WTC11 (cell line): ENCODE measurements around the gene CAND2. TPM values are rescaled to one million over a fixed set of nuclear protein-coding genes. Genes with fewer than 3 reads are reported as not detected.

Experiments
- ATAC-seq: fragments of 200-7000 bp; cut with Tn5 transposase; 2 replicates; pipeline ENCODE4 v1.10.0; 2021; ENCODE audit warnings: mild to moderate bottlenecking, moderate library complexity
- CTCF ChIA-PET: fragments of 300-600 bp; sonication (Branson Sonifier 250); formaldehyde crosslinking; loops from one replicate; lab custom pipeline; 2021; ENCODE audit warnings: antibody characterized with exemption; lab: Charles Lee
- POLR2A ChIA-PET: fragments of 350-600 bp; sonication (Branson Sonifier 250); formaldehyde crosslinking; loops from one replicate; lab custom pipeline; 2021; ENCODE audit warnings: antibody characterized with exemption; lab: Charles Lee
- DNase-seq: peaks from one replicate; pipeline ENCODE4 v3.0.0; 2021; ENCODE audit warnings: low spot score
- H3K27ac Mint-ChIP-seq: 2 replicates; pipeline ENCODE4 v1.8.0; 2021; ENCODE audit warnings: mixed read lengths
- H3K27me3 Mint-ChIP-seq: 2 replicates; pipeline ENCODE4 v1.8.0; 2021; ENCODE audit warnings: low read depth, mild to moderate bottlenecking, moderate library complexity, mixed read lengths
- H3K36me3 Mint-ChIP-seq: 2 replicates; pipeline ENCODE4 v1.8.0; 2021; ENCODE audit warnings: mixed read lengths
- H3K4me1 Mint-ChIP-seq: 2 replicates; pipeline ENCODE4 v1.8.0; 2022; ENCODE audit warnings: mixed read lengths
- H3K4me3 Mint-ChIP-seq: 2 replicates; pipeline ENCODE4 v1.8.0; 2021; ENCODE audit warnings: mild to moderate bottlenecking, moderate library complexity, mixed read lengths
- H3K9me3 Mint-ChIP-seq: 2 replicates; pipeline ENCODE4 v1.8.0; 2021; ENCODE audit warnings: mixed read lengths
- ATF3 ChIP-seq: sonication (generic); formaldehyde crosslinking; conservative IDR thresholded peaks from 2 replicates; pipeline ENCODE4 v1.8.1; 2022; ENCODE audit warnings: mild to moderate bottlenecking, missing genetic modification reagents
- CDX4 ChIP-seq: fragments of 250-450 bp; sonication (Bioruptor Pico); IDR thresholded peaks from 2 replicates; pipeline ENCODE4 v1.9.0; 2021; ENCODE audit warnings: moderate library complexity, mild to moderate bottlenecking, inconsistent platforms, borderline replicate concordance
- E2F1 ChIP-seq: sonication (generic); formaldehyde crosslinking; IDR thresholded peaks from 2 replicates; pipeline ENCODE4 v1.8.0; 2022; ENCODE audit warnings: mild to moderate bottlenecking, missing genetic modification reagents
- ESRRA ChIP-seq: sonication (generic); formaldehyde crosslinking; IDR thresholded peaks from 2 replicates; pipeline ENCODE4 v1.8.1; 2022; ENCODE audit warnings: mild to moderate bottlenecking, missing genetic modification reagents, borderline replicate concordance
- ETV6 ChIP-seq: sonication (generic); formaldehyde crosslinking; IDR thresholded peaks from 2 replicates; pipeline ENCODE4 v1.8.1; 2022; ENCODE audit warnings: mild to moderate bottlenecking, missing genetic modification reagents
- FOXP1 ChIP-seq: sonication (generic); formaldehyde crosslinking; IDR thresholded peaks from 2 replicates; pipeline ENCODE4 v1.8.0; 2022; ENCODE audit warnings: missing genetic modification reagents, mild to moderate bottlenecking, moderate library complexity, borderline replicate concordance
- GTF2I ChIP-seq: fragments of 250-450 bp; sonication (Bioruptor Pico); conservative IDR thresholded peaks from 2 replicates; pipeline ENCODE4 v1.4.0; 2021; ENCODE audit warnings: mild to moderate bottlenecking
- HMGA2 ChIP-seq: fragments of 250-450 bp; sonication (Bioruptor Pico); IDR thresholded peaks from 2 replicates; pipeline ENCODE4 v1.4.0; 2021; ENCODE audit warnings: mild to moderate bottlenecking, moderate library complexity
- IRF2 ChIP-seq: sonication (generic); formaldehyde crosslinking; IDR thresholded peaks from 2 replicates; pipeline ENCODE4 v1.8.0; 2022; ENCODE audit warnings: low read depth, missing genetic modification reagents, borderline replicate concordance
- TEAD1 ChIP-seq: sonication (generic); formaldehyde crosslinking; IDR thresholded peaks from 2 replicates; pipeline ENCODE4 v1.8.0; 2022; ENCODE audit warnings: mild to moderate bottlenecking, missing genetic modification reagents
- ZNF121 ChIP-seq: sonication (generic); formaldehyde crosslinking; IDR thresholded peaks from 2 replicates; pipeline ENCODE4 v1.8.0; 2023; ENCODE audit warnings: missing genetic modification reagents
- ZNF317 ChIP-seq: sonication (generic); formaldehyde crosslinking; IDR thresholded peaks from 2 replicates; pipeline ENCODE4 v1.8.1; 2023; ENCODE audit warnings: low read depth, mild to moderate bottlenecking, moderate library complexity, missing genetic modification reagents, borderline replicate concordance
- ZNF396 ChIP-seq: fragments of 250-450 bp; sonication (Bioruptor Pico); IDR thresholded peaks from 2 replicates; pipeline ENCODE4 v1.8.0; 2021; ENCODE audit warnings: mild to moderate bottlenecking, moderate library complexity, borderline replicate concordance
- ZNF671 ChIP-seq: fragments of 250-450 bp; sonication (Bioruptor Pico); IDR thresholded peaks from 2 replicates; pipeline ENCODE4 v1.8.0; 2021; ENCODE audit warnings: mild to moderate bottlenecking
- total RNA-seq: library from RNA; stranded (reverse); gene quantifications from 3 replicates; pipeline ENCODE4 v1.2.3, GENCODE V29; 2021
- TF ChIP-seq, protein P1 (sequence below): fragments of 250-450 bp; sonication (Bioruptor Pico); IDR thresholded peaks from 2 replicates; pipeline ENCODE4 v1.9.0; 2021; ENCODE audit warnings: mild to moderate bottlenecking, borderline replicate concordance
- TF ChIP-seq, protein P2 (sequence below): sonication (generic); formaldehyde crosslinking; IDR thresholded peaks from 2 replicates; pipeline ENCODE4 v1.8.1; 2023; ENCODE audit warnings: mild to moderate bottlenecking, moderate library complexity, missing genetic modification reagents
- TF ChIP-seq, protein P3 (sequence below): fragments of 250-450 bp; sonication (Bioruptor Pico); IDR thresholded peaks from 2 replicates; pipeline ENCODE4 v2.1.2; 2022; ENCODE audit warnings: mild to moderate bottlenecking, moderate library complexity
- TF ChIP-seq, protein P4 (sequence below): fragments of 250-450 bp; sonication (Bioruptor Pico); IDR thresholded peaks from 2 replicates; pipeline ENCODE4 v1.9.0; 2021; ENCODE audit warnings: mild to moderate bottlenecking

The CAND2 gene
- total RNA-seq, 1 experiment from 2014 or later: 15.4 TPM

DNA sequence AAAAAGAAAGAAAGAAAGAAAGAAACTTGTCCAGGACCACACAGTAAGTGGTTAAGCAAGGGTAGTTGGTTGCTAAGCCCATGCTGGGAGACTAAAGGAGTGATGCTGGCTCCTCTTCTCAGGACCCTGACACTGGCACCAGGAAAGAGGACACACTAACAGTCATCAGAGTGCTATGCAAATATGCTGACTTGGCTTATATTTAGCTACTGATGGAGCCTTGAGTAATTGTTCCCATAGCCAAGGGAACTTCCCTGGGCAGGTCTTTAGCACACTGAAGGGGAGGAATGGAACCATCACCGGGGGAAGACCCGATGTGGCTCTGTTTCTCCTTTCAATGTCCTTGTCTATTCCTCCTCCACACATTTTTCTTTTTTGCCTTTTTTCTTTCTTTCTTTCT, 43.7 kb upstream of the CAND2 start:
- CTCF ChIA-PET: no interaction called here

GRCh38 chr3:12753275-12754028, 43.0 kb upstream of the CAND2 start:
- H3K27ac Mint-ChIP-seq: no peak overlapping the region
- H3K27me3 Mint-ChIP-seq: no peaks in the 10 kb centered on the region; the same call in 1 of the 2 replicates
- no peak for ATAC-seq
- no peak for DNase-seq
- CTCF ChIA-PET: interaction anchor here (1.2 to 1.5 kb wide), 2 partner anchors 70 to 619 kb away, joined by 3 read pairs; no protein-coding TSS in a partner anchor
- no peaks in the 10 kb centered on the region for H3K9me3 Mint-ChIP-seq
- POLR2A ChIA-PET: interaction anchor here (0.7 kb wide), 1 partner anchor 324 kb away, joined by 3 read pairs; no protein-coding TSS in a partner anchor
- H3K4me3 Mint-ChIP-seq: no peak overlapping the region
- peaks cover 2% of the 10 kb centered on the region; the same call in 1 of the 2 replicates for H3K4me1 Mint-ChIP-seq
- H3K36me3 Mint-ChIP-seq: no peaks in the 10 kb centered on the region
- TF ChIP-seq CDX4 (CRISPR knock-in tag) (no peak), ATF3 (CRISPR knock-in tag) (no peak), ZNF671 (CRISPR knock-in tag) (no peak), TEAD1 (CRISPR knock-in tag) (no peak), IRF2 (CRISPR knock-in tag) (no peak)
- TF ChIP-seq, protein P1, sequence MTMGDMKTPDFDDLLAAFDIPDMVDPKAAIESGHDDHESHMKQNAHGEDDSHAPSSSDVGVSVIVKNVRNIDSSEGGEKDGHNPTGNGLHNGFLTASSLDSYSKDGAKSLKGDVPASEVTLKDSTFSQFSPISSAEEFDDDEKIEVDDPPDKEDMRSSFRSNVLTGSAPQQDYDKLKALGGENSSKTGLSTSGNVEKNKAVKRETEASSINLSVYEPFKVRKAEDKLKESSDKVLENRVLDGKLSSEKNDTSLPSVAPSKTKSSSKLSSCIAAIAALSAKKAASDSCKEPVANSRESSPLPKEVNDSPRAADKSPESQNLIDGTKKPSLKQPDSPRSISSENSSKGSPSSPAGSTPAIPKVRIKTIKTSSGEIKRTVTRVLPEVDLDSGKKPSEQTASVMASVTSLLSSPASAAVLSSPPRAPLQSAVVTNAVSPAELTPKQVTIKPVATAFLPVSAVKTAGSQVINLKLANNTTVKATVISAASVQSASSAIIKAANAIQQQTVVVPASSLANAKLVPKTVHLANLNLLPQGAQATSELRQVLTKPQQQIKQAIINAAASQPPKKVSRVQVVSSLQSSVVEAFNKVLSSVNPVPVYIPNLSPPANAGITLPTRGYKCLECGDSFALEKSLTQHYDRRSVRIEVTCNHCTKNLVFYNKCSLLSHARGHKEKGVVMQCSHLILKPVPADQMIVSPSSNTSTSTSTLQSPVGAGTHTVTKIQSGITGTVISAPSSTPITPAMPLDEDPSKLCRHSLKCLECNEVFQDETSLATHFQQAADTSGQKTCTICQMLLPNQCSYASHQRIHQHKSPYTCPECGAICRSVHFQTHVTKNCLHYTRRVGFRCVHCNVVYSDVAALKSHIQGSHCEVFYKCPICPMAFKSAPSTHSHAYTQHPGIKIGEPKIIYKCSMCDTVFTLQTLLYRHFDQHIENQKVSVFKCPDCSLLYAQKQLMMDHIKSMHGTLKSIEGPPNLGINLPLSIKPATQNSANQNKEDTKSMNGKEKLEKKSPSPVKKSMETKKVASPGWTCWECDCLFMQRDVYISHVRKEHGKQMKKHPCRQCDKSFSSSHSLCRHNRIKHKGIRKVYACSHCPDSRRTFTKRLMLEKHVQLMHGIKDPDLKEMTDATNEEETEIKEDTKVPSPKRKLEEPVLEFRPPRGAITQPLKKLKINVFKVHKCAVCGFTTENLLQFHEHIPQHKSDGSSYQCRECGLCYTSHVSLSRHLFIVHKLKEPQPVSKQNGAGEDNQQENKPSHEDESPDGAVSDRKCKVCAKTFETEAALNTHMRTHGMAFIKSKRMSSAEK: no peak
- TF ChIP-seq, protein P2, sequence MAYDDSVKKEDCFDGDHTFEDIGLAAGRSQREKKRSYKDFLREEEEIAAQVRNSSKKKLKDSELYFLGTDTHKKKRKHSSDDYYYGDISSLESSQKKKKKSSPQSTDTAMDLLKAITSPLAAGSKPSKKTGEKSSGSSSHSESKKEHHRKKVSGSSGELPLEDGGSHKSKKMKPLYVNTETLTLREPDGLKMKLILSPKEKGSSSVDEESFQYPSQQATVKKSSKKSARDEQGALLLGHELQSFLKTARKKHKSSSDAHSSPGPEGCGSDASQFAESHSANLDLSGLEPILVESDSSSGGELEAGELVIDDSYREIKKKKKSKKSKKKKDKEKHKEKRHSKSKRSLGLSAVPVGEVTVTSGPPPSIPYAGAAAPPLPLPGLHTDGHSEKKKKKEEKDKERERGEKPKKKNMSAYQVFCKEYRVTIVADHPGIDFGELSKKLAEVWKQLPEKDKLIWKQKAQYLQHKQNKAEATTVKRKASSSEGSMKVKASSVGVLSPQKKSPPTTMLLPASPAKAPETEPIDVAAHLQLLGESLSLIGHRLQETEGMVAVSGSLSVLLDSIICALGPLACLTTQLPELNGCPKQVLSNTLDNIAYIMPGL (CRISPR knock-in tag): no peak
- TF ChIP-seq, protein P3, sequence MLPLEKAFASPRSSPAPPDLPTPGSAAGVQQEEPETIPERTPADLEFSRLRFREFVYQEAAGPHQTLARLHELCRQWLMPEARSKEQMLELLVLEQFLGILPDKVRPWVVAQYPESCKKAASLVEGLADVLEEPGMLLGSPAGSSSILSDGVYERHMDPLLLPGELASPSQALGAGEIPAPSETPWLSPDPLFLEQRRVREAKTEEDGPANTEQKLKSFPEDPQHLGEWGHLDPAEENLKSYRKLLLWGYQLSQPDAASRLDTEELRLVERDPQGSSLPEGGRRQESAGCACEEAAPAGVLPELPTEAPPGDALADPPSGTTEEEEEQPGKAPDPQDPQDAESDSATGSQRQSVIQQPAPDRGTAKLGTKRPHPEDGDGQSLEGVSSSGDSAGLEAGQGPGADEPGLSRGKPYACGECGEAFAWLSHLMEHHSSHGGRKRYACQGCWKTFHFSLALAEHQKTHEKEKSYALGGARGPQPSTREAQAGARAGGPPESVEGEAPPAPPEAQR: no peak

More for the DNA sequence above, 43.7 kb upstream of the CAND2 start:
- H3K4me3 Mint-ChIP-seq: no peak overlapping the region
- ATAC-seq: no peak
- no peaks in the 10 kb centered on the region for H3K4me1 Mint-ChIP-seq
- no peaks in the 10 kb centered on the region for H3K36me3 Mint-ChIP-seq
- no peaks in the 10 kb centered on the region for H3K9me3 Mint-ChIP-seq
- no peak for DNase-seq
- TF ChIP-seq E2F1 (CRISPR knock-in tag) (no peak), GTF2I (CRISPR knock-in tag) (no peak), ZNF396 (CRISPR knock-in tag) (no peak), ETV6 (CRISPR knock-in tag) (no peak), FOXP1 (CRISPR knock-in tag) (no peak), HMGA2 (CRISPR knock-in tag) (no peak), ESRRA (CRISPR knock-in tag) (no peak), ZNF121 (CRISPR knock-in tag) (no peak), ZNF317 (no peak)
- TF ChIP-seq, protein P4, sequence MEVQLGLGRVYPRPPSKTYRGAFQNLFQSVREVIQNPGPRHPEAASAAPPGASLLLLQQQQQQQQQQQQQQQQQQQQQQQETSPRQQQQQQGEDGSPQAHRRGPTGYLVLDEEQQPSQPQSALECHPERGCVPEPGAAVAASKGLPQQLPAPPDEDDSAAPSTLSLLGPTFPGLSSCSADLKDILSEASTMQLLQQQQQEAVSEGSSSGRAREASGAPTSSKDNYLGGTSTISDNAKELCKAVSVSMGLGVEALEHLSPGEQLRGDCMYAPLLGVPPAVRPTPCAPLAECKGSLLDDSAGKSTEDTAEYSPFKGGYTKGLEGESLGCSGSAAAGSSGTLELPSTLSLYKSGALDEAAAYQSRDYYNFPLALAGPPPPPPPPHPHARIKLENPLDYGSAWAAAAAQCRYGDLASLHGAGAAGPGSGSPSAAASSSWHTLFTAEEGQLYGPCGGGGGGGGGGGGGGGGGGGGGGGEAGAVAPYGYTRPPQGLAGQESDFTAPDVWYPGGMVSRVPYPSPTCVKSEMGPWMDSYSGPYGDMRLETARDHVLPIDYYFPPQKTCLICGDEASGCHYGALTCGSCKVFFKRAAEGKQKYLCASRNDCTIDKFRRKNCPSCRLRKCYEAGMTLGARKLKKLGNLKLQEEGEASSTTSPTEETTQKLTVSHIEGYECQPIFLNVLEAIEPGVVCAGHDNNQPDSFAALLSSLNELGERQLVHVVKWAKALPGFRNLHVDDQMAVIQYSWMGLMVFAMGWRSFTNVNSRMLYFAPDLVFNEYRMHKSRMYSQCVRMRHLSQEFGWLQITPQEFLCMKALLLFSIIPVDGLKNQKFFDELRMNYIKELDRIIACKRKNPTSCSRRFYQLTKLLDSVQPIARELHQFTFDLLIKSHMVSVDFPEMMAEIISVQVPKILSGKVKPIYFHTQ (CRISPR knock-in tag): no peak
- no peaks in the 10 kb centered on the region; the same call in 1 of the 2 replicates for H3K27me3 Mint-ChIP-seq
- H3K27ac Mint-ChIP-seq: no peak overlapping the region
- POLR2A ChIA-PET: interaction anchor here (0.7 kb wide), 1 partner anchor 324 kb away, joined by 3 read pairs; no protein-coding TSS in a partner anchor
